GM19324 (cell line): ENCODE data around the gene TNFSF12.
A peak's percentile ranks its signal among the peaks of the same experiment; 100 is the strongest.

ENCODE experiments used
- ATAC-seq: cut with Tn5 transposase; IDR thresholded peaks from one replicate; pipeline ENCODE4 v1.9.1; 2021; ENCODE audit warnings: mild to moderate bottlenecking, moderate library complexity; ENCODE audit not compliant: unreplicated experiment, low FRiP score

Gene TNFSF12

DNA sequence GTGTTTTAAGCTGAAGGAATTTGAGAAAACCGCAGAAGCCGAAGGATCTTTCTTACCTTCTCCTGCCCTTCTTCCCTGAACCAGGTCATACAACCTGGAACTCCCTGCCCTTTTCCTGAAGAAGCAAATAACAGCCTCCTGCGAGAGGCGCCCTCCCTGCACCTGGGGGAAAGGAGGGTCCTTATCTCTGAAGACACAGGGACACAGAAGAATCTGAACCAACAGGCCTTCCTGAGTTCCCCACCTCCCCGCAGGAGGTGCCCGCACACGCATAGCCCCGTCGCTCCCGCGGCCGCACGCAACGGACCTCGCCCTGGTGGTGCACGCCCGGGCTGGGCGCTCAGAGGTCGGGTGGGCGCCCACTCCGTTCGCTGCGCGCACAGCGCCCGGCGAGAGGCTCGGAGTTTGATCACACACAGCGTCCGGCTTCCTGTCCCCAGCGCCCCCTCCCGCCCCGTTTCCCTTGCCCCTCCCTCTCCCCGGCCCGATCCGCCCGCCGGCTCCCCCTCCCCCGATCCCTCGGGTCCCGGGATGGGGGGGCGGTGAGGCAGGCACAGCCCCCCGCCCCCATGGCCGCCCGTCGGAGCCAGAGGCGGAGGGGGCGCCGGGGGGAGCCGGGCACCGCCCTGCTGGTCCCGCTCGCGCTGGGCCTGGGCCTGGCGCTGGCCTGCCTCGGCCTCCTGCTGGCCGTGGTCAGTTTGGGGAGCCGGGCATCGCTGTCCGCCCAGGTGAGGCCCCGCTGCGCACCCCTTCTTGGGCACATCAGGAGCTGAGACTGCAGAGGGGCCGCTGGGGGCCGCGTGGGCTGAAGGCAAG lies at the start of gene TNFSF12:
TSS of gene TNFSF12 (plus strand) at position 474 of the 816 bp plus-strand sequence. CDS start at position 570, 96 bp downstream.
- ATAC-seq, result peak; percentile 44

DNA sequence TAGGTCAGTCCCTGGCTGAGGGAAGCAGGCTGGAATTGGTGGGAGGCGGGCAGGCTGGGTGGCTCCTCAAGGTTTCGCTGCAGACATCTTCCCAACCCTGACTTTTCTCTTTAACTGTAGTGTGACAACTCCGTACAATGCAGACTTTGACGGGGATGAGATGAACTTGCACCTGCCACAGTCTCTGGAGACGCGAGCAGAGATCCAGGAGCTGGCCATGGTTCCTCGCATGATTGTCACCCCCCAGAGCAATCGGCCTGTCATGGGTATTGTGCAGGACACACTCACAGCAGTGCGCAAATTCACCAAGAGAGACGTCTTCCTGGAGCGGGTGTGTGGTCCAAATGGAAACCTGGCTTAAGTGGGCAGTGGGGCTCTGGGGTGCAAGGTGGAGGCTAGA lies 49.7 kb upstream of the TNFSF12 start:
- ATAC-seq, result no peak

- no peak for ATAC-seq
Measured at GRCh38 chr17:7501729-7502128, 47.1 kb upstream of the TNFSF12 start.

GRCh38 chr17:7502171-7502847 lies 46.5 kb upstream of the TNFSF12 start:
- ATAC-seq, result no peak

- no peak for ATAC-seq
Measured at GRCh38 chr17:7502987-7503386, 45.9 kb upstream of the TNFSF12 start.

DNA sequence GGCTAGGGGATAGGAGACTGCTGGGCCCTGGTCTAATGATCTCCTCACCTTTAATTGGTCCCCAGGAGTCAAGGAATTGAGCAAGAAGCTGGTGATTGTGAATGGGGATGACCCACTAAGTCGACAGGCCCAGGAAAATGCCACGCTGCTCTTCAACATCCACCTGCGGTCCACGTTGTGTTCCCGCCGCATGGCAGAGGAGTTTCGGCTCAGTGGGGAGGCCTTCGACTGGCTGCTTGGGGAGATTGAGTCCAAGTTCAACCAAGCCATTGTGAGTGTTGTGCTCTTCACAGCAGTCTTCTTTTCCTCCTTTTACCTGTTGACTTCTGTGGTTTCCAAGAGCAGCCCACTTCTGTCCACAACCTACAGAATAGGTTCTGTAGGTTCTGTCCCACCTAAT lies 45.3 kb upstream of the TNFSF12 start:
- no peak for ATAC-seq

DNA sequence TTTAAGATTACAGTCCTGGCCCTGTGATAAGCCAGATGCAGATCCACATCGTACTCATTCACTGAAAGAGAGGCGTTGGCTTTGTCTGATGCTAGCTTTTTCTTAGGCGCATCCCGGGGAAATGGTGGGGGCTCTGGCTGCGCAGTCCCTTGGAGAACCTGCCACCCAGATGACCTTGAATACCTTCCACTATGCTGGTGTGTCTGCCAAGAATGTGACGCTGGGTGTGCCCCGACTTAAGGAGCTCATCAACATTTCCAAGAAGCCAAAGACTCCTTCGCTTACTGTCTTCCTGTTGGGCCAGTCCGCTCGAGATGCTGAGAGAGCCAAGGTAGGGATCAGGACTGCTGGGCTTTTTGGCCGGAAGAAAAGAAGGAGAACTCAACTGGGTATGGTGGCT lies 40.7 kb upstream of the TNFSF12 start:
- ATAC-seq, result no peak

DNA sequence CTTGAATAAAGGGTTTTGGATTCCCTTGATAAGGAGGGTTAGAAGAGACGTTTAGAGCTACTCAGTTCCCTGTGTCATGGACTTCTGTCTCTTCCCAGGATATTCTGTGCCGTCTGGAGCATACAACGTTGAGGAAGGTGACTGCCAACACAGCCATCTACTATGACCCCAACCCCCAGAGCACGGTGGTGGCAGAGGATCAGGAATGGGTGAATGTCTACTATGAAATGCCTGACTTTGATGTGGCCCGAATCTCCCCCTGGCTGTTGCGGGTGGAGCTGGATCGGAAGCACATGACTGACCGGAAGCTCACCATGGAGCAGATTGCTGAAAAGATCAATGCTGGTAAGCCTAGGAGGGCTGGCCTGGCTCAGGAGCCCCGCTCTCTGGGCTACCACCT lies 40.0 kb upstream of the TNFSF12 start:
- no peak for ATAC-seq

- ATAC-seq, result no peak
Measured at GRCh38 chr17:7509937-7510336, 38.9 kb upstream of the TNFSF12 start.

GRCh38 chr17:7511108-7511507 lies 37.8 kb upstream of the TNFSF12 start:
- ATAC-seq, result no peak

- ATAC-seq, result no peak
Measured at GRCh38 chr17:7512105-7512504, 36.8 kb upstream of the TNFSF12 start.

DNA sequence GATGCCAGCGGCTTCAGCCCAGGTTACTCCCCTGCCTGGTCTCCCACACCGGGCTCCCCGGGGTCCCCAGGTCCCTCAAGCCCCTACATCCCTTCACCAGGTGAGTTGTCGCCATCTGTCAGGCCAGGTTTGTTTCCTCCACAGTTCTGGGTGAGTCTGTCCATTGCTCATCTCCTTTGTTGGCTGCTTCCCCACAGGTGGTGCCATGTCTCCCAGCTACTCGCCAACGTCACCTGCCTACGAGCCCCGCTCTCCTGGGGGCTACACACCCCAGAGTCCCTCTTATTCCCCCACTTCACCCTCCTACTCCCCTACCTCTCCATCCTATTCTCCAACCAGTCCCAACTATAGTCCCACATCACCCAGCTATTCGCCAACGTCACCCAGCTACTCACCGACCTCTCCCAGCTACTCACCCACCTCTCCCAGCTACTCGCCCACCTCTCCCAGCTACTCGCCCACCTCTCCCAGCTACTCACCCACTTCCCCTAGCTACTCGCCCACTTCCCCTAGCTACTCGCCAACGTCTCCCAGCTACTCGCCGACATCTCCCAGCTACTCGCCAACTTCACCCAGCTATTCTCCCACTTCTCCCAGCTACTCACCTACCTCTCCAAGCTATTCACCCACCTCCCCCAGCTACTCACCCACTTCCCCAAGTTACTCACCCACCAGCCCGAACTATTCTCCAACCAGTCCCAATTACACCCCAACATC lies 35.9 kb upstream of the TNFSF12 start:
- ATAC-seq, result no peak

- ATAC-seq, result no peak
Measured at GRCh38 chr17:7513850-7514419, 34.9 kb upstream of the TNFSF12 start.

- no peak for ATAC-seq
Measured at GRCh38 chr17:7515911-7516610, 32.8 kb upstream of the TNFSF12 start.

GRCh38 chr17:7523033-7523432 lies 25.8 kb upstream of the TNFSF12 start:
- no peak for ATAC-seq

- ATAC-seq, result no peak
Measured at GRCh38 chr17:7528842-7529241, 20.0 kb upstream of the TNFSF12 start.

- no peak for ATAC-seq
Measured at GRCh38 chr17:7530023-7530900, 18.6 kb upstream of the TNFSF12 start.

DNA sequence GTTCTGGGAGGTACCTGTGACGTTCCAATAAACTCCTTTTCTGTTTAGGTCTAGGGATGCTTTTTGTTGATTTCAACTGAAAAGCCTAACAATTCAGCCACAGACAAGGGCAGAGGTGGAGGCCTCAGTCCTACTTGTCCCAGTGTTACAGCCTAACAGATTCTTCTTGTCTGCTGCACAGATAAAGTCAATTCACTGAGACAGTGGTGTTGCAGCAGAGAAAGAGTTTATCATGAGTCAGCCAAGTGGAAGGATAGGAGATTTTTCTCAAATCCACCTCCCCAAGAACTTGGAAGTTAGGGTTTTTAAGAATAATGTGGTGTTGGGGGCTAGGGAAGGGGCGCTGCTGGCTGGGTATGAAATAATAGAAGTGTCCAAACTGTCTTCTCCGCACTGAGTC lies 10.8 kb upstream of the TNFSF12 start:
- ATAC-seq, result no peak

- ATAC-seq, result no peak
Measured at GRCh38 chr17:7538891-7539545, 9.8 kb upstream of the TNFSF12 start.
